HepG2 (cell line): ENCODE measurements around the gene TRIM62. TPM values are rescaled to one million over a fixed set of nuclear protein-coding genes. Genes with fewer than 3 reads are reported as not detected.

ENCODE experiments used
- ATAC-seq: fragments of 200-7000 bp; cut with Tn5 transposase; 3 replicates; pipeline ENCODE4 v1.9.1; 2020; ENCODE audit warnings: mild to moderate bottlenecking, moderate library complexity
- BruUV-seq: library from RNA; stranded (reverse); fragments of 400-500 nt; replicated peaks from 2 replicates; lab custom pipeline; 2021; lab: Mats Ljungman, UMichigan
- CTCF ChIA-PET: fragments of 300-600 bp; formaldehyde crosslinking; extraction: SDS; loops from one replicate; lab custom pipeline; 2021; ENCODE audit warnings: low total read pairs, inconsistent platforms, low intra/inter-chr PET ratio; lab: Yijun Ruan, JAX
- POLR2A ChIA-PET: fragments of 350-600 bp; sonication (Branson Sonifier 250); formaldehyde crosslinking; loops from one replicate; lab custom pipeline; 2020; ENCODE audit warnings: antibody characterized with exemption, inconsistent platforms; lab: Yijun Ruan, JAX
- DNase-seq: peaks from one replicate; pipeline ENCODE4 v3.0.0-alpha.2; 2015; ENCODE audit warnings: low spot score
- FAIRE-seq: peaks from 3 replicates; lab custom pipeline; 2011; peaks lifted over from hg19 to GRCh38; lab: Jason Lieb, UNC
- H2AFZ ChIP-seq: one replicate; pipeline ENCODE4 v1.6.1; 2011; ENCODE audit warnings: low read length, inconsistent platforms
- H3K27ac ChIP-seq: fragments of 300-600 bp; 3 replicates; pipeline ENCODE4 v1.8.0; 2011; ENCODE audit warnings: mixed run types, mild to moderate bottlenecking, mixed read lengths, low read length, inconsistent platforms; ENCODE audit not compliant: insufficient read depth; ENCODE audit errors: extremely low read length
- H3K27me3 ChIP-seq, 2 experiments: fragments of 200-600 bp in 1 of 2; 2 replicates in 1 of 2; 3 replicates in 1 of 2; pipeline versions ENCODE4 v1.6.0 to v1.8.0; 2011; ENCODE audit warnings: low read length in 2 of 2, mild to moderate bottlenecking in 2 of 2, moderate library complexity in 2 of 2, inconsistent platforms in 1 of 2; ENCODE audit not compliant: insufficient read depth in 2 of 2, control insufficient read depth in 1 of 2
- H3K36me3 ChIP-seq, 2 experiments: fragments of 200-600 bp in 1 of 2; replicated peaks in 1 of 2; 2 replicates in 1 of 2; 3 replicates in 1 of 2; pipeline versions ENCODE4 v1.5.1 to v1.8.0; 2011; ENCODE audit warnings: low read length in 2 of 2, inconsistent platforms in 1 of 2; ENCODE audit not compliant: insufficient read depth in 2 of 2, control insufficient read depth in 1 of 2
- H3K4me1 ChIP-seq: 2 replicates; pipeline ENCODE4 v1.5.1; 2012; ENCODE audit warnings: low read length, inconsistent platforms; ENCODE audit not compliant: insufficient read depth
- H3K4me2 ChIP-seq: 2 replicates; pipeline ENCODE4 v1.6.0; 2011; ENCODE audit warnings: low read depth, low read length, inconsistent platforms
- H3K4me3 ChIP-seq, 3 experiments: fragments of 200-600 bp in 1 of 3; sonication (generic), shearing (Covaris generic) in 1 of 3; replicated peaks in 1 of 3; 2 replicates each; pipeline ENCODE4 v1.5.1; 2011 to 2016; ENCODE audit warnings: low read length in 3 of 3, inconsistent platforms in 2 of 3, low read depth in 2 of 3, mild to moderate bottlenecking in 2 of 3, control low read depth in 1 of 3, mixed read lengths in 1 of 3; ENCODE audit not compliant: insufficient read depth in 1 of 3
- H3K79me2 ChIP-seq: one replicate; pipeline ENCODE4 v1.6.1; 2011; ENCODE audit warnings: low read length, inconsistent platforms; ENCODE audit not compliant: insufficient read depth
- H3K9ac ChIP-seq: 2 replicates; pipeline ENCODE4 v1.6.0; 2011; ENCODE audit warnings: mild to moderate bottlenecking, low read depth, low read length, inconsistent platforms; ENCODE audit not compliant: insufficient read depth
- H3K9me3 ChIP-seq: 2 replicates; pipeline ENCODE4 v1.5.1; 2012; ENCODE audit warnings: mild to moderate bottlenecking, low read length
- H4K20me1 ChIP-seq: 2 replicates; pipeline ENCODE4 v1.6.0; 2011; ENCODE audit warnings: inconsistent platforms, mild to moderate bottlenecking, low read length, moderate library complexity; ENCODE audit not compliant: insufficient read depth
- BHLHE40 ChIP-seq: IDR thresholded peaks from 2 replicates; pipeline ENCODE4 v1.6.1; 2011; ENCODE audit warnings: low read length, improper control_type of control experiment
- HNRNPH1 ChIP-seq: fragments of 200-400 bp; formaldehyde crosslinking; optimal IDR thresholded peaks from 2 replicates; pipeline ENCODE3; 2017; ENCODE audit warnings: mild to moderate bottlenecking, low read depth, low read length
- KLF6 ChIP-seq: IDR thresholded peaks from 2 replicates; pipeline ENCODE4 v1.8.0; 2016; ENCODE audit warnings: missing biosample characterization, missing genetic modification reagents
- KLF9 ChIP-seq: IDR thresholded peaks from 2 replicates; pipeline ENCODE4 v1.6.1; 2016; ENCODE audit warnings: low read depth
- MIER3 ChIP-seq: IDR thresholded peaks from 2 replicates; pipeline ENCODE4 v1.6.1; 2016; ENCODE audit warnings: missing compliant biosample characterization, borderline replicate concordance
- SATB2 ChIP-seq: sonication (generic); formaldehyde crosslinking; IDR thresholded peaks from 2 replicates; pipeline ENCODE4 v1.5.0; 2020; ENCODE audit warnings: missing genetic modification reagents
- TEAD2 ChIP-seq: sonication (generic); formaldehyde crosslinking; IDR thresholded peaks from 2 replicates; pipeline ENCODE4 v1.9.0; 2021; ENCODE audit warnings: missing genetic modification reagents
- TRIM22 ChIP-seq: fragments of 450-650 bp; IDR thresholded peaks from 2 replicates; pipeline ENCODE4 v1.6.1; 2017
- ZNF276 ChIP-seq: sonication (generic); formaldehyde crosslinking; IDR thresholded peaks from 2 replicates; pipeline ENCODE4 v1.4.0; 2020; ENCODE audit warnings: mild to moderate bottlenecking, low read depth, missing genetic modification reagents
- ZNF407 ChIP-seq: sonication (generic); formaldehyde crosslinking; IDR thresholded peaks from one replicate; pipeline ENCODE4 v1.5.1; 2020; ENCODE audit warnings: mild to moderate bottlenecking, missing genetic modification reagents; ENCODE audit errors: not compliant biosample characterization
- ZNF468 ChIP-seq: sonication (generic); formaldehyde crosslinking; IDR thresholded peaks from 2 replicates; pipeline ENCODE4 v1.8.0; 2022; ENCODE audit warnings: mild to moderate bottlenecking, moderate library complexity, missing genetic modification reagents
- ZNF605 ChIP-seq: sonication (generic); formaldehyde crosslinking; IDR thresholded peaks from 2 replicates; pipeline ENCODE4 v1.8.0; 2022; ENCODE audit warnings: mild to moderate bottlenecking, missing genetic modification reagents
- ZNF703 ChIP-seq: sonication (generic); formaldehyde crosslinking; IDR thresholded peaks from 2 replicates; pipeline ENCODE4 v1.5.1; 2020; ENCODE audit warnings: missing genetic modification reagents, mild to moderate bottlenecking, moderate library complexity, borderline replicate concordance
- ZNF749 ChIP-seq: sonication (generic); formaldehyde crosslinking; IDR thresholded peaks from 2 replicates; pipeline ENCODE4 v1.8.0; 2022; ENCODE audit warnings: mild to moderate bottlenecking, missing genetic modification reagents, moderate library complexity, borderline replicate concordance
- WGBS: methylation state at CpG from one replicate; pipeline ENCODE4 v1.1.6; 2017; ENCODE audit warnings: low lambda C conversion rate; 5-methylcytosine and 5-hydroxymethylcytosine counted together
- in situ Hi-C: cut with HindIII; loops from 2 replicates; pipeline ENCODE4 v1.10.0; 2017; ENCODE audit warnings: low pct_unique_long_range_greater_than_20kb; ENCODE audit not compliant: extremely low pct_ligation_motif_present
- intact Hi-C: fragments of 100-400 bp; cut with micrococcal nuclease; formaldehyde crosslinking; loops from one replicate; pipeline ENCODE4 v1.10.0; 2022; ENCODE audit not compliant: unreplicated experiment
- polyA plus RNA-seq, 8 experiments: library from polyadenylated mRNA; depleted of rRNA in 3 of 8; stranded (reverse) in 7 of 8; unstranded in 1 of 8; fragments of >200 nt; fragmentation: Illumina TruSeq in 4 of 8; extraction: Trizol in 4 of 8; gene quantifications; 2 replicates each; pipeline versions ENCODE4 v1.2.1 to v1.2.3, GENCODE V29; 2011 to 2016; ENCODE audit warnings: low read depth in 4 of 8, missing spikeins in 1 of 8, mixed read lengths in 1 of 8; ENCODE audit not compliant: insufficient read depth in 1 of 8
- total RNA-seq, 5 experiments: library from RNA; depleted of rRNA; stranded (reverse); fragments of >200 nt; fragmentation: Illumina TruSeq; extraction: Trizol; gene quantifications; 2 replicates each; pipeline ENCODE4 v1.2.3, GENCODE V29; 2016; ENCODE audit warnings: low read depth in 1 of 5

The TRIM62 gene
- total and polyA plus RNA-seq, 2 of the 13 experiments (the other 11 are each of a cell fraction or from before 2014, with no cell fraction given): 0.53 to 0.57 TPM

- no peaks in the 10 kb centered on the region for H3K36me3 ChIP-seq
- no peak overlapping the region for H2AFZ ChIP-seq
- TF ChIP-seq ZNF468 (CRISPR knock-in tag): no peak
- no peak for TF ChIP-seq ZNF605
- TF ChIP-seq TRIM22: no peak
- TF ChIP-seq ZNF276 (CRISPR knock-in tag): no peak
- TF ChIP-seq BHLHE40: no peak
- TF ChIP-seq KLF6: no peak
- no peak for TF ChIP-seq ZNF703 (CRISPR knock-in tag)
- no peak for TF ChIP-seq MIER3 (CRISPR knock-in tag)
- TF ChIP-seq ZNF749 (CRISPR knock-in tag): no peak
- no peak for TF ChIP-seq ZNF407
- no peak for TF ChIP-seq SATB2
- no peak for TF ChIP-seq KLF9 (CRISPR knock-in tag)
- TF ChIP-seq HNRNPH1: no peak
- TF ChIP-seq TEAD2 (CRISPR knock-in tag): no peak
Measured at GRCh38 chr1:33142483-33143064, 39.3 kb downstream of the TRIM62 start.

More at GRCh38 chr1:33142483-33143064, 39.3 kb downstream of the TRIM62 start:
- Histone ChIP-seq H3K27ac (no peak overlapping the region), H3K9me3 (no peaks in the 10 kb centered on the region), H3K4me3 (no peak overlapping the region), H3K4me1 (peaks cover 14% of the 10 kb centered on the region), H4K20me1 (peaks cover 3% of the 10 kb centered on the region; the same call in 1 of the 2 replicates), H3K27me3 (no peaks in the 10 kb centered on the region), H3K9ac (no peak overlapping the region), H3K79me2 (no peaks in the 10 kb centered on the region), H3K4me2 (no peak overlapping the region)
- ATAC-seq (no peak), DNase-seq (no peak), FAIRE-seq (no peak)
- ChIA-PET CTCF (no interaction called here), POLR2A (interaction anchor here (1.2 kb wide), 1 partner anchor 9 kb away, joined by 3 read pairs; no protein-coding TSS in a partner anchor)
- intact Hi-C loops: no loop called here
- in situ Hi-C loops: no loop called here
- WGBS: 79% methylated on average over 5 of the region's 7 CpGs
- BruUV-seq: no TSS peak
